ENCODE data around the gene CFH.
"Not testable (repeated sequence)": the region's sequence is repeated elsewhere in the genome, so short reads cannot be mapped to it uniquely, and the experiment has no call there.

CFH gene

GRCh38 chr1:196684476-196684875, 32.6 kb downstream of the CFH start:
- Mint-ChIP-seq H3K27me3 (ENCODE audit: low read depth, poor library complexity) (no peaks in the 10 kb centered on the region), H3K4me1 (no peaks in the 10 kb centered on the region), H3K4me3 (no peak overlapping the region), H3K9me3 (no peaks in the 10 kb centered on the region), H3K36me3 (ENCODE audit: low read depth) (no peaks in the 10 kb centered on the region), H3K27ac (no peak overlapping the region)
- no peak for TF ChIP-seq CTCF (IDR thresholded peaks at IDR 0.05)
- DNase-seq, result no peak

GRCh38 chr1:196685506-196685905, 33.7 kb downstream of the CFH start:
- H3K9me3 Mint-ChIP-seq, result no peaks in the 10 kb centered on the region
- H3K27ac Mint-ChIP-seq, result no peak overlapping the region
- no peaks in the 10 kb centered on the region for H3K27me3 Mint-ChIP-seq (ENCODE audit: low read depth, poor library complexity)
- no peak overlapping the region for H3K4me3 Mint-ChIP-seq
- no peaks in the 10 kb centered on the region for H3K4me1 Mint-ChIP-seq
- no peaks in the 10 kb centered on the region for H3K36me3 Mint-ChIP-seq (ENCODE audit: low read depth)
- no peak for DNase-seq
- no peak for TF ChIP-seq CTCF (IDR thresholded peaks at IDR 0.05)

GRCh38 chr1:196689001-196689400, 37.2 kb downstream of the CFH start:
- TF ChIP-seq CTCF (IDR thresholded peaks at IDR 0.05), result no peak
- H3K9me3 Mint-ChIP-seq, result no peaks in the 10 kb centered on the region
- no peak overlapping the region for H3K27ac Mint-ChIP-seq
- H3K27me3 Mint-ChIP-seq (ENCODE audit: low read depth, poor library complexity), result peaks cover 4% of the 10 kb centered on the region
- no peaks in the 10 kb centered on the region for H3K4me1 Mint-ChIP-seq
- DNase-seq, result no peak
- no peak overlapping the region for H3K4me3 Mint-ChIP-seq
- no peaks in the 10 kb centered on the region for H3K36me3 Mint-ChIP-seq (ENCODE audit: low read depth)

- TF ChIP-seq CTCF (IDR thresholded peaks at IDR 0.05), result no peak
- no peak for DNase-seq
- H3K36me3 Mint-ChIP-seq (ENCODE audit: low read depth), result no peaks in the 10 kb centered on the region
- H3K27ac Mint-ChIP-seq, result no peak overlapping the region
- H3K4me3 Mint-ChIP-seq, result no peak overlapping the region
- no peaks in the 10 kb centered on the region for H3K4me1 Mint-ChIP-seq
- peaks cover 4% of the 10 kb centered on the region for H3K27me3 Mint-ChIP-seq (ENCODE audit: low read depth, poor library complexity)
- H3K9me3 Mint-ChIP-seq, result no peaks in the 10 kb centered on the region
Observed at GRCh38 chr1:196690582-196690981, 38.7 kb downstream of the CFH start.

GRCh38 chr1:196698993-196699392, 47.1 kb downstream of the CFH start:
- H3K36me3 Mint-ChIP-seq (ENCODE audit: low read depth), result no peaks in the 10 kb centered on the region
- H3K27ac Mint-ChIP-seq, result no peak overlapping the region
- H3K27me3 Mint-ChIP-seq (ENCODE audit: low read depth, poor library complexity), result peaks cover 2% of the 10 kb centered on the region
- no peak overlapping the region for H3K4me3 Mint-ChIP-seq
- DNase-seq, result no peak
- no peak for TF ChIP-seq CTCF (IDR thresholded peaks at IDR 0.05)
- no peaks in the 10 kb centered on the region for H3K4me1 Mint-ChIP-seq
- no peaks in the 10 kb centered on the region for H3K9me3 Mint-ChIP-seq

- peaks cover 2% of the 10 kb centered on the region for H3K27me3 Mint-ChIP-seq (ENCODE audit: low read depth, poor library complexity)
- no peak overlapping the region for H3K4me3 Mint-ChIP-seq
- TF ChIP-seq CTCF (IDR thresholded peaks at IDR 0.05), result no peak
- H3K4me1 Mint-ChIP-seq, result no peaks in the 10 kb centered on the region
- DNase-seq, result no peak
- H3K36me3 Mint-ChIP-seq (ENCODE audit: low read depth), result no peaks in the 10 kb centered on the region
- no peak overlapping the region for H3K27ac Mint-ChIP-seq
- H3K9me3 Mint-ChIP-seq, result no peaks in the 10 kb centered on the region
Observed at GRCh38 chr1:196701144-196701543, 49.3 kb downstream of the CFH start.

GRCh38 chr1:196709892-196710291, 58.0 kb downstream of the CFH start:
- DNase-seq; H3K4me1 Mint-ChIP-seq; H3K27ac Mint-ChIP-seq; H3K9me3 Mint-ChIP-seq; H3K27me3 Mint-ChIP-seq (ENCODE audit: low read depth, poor library complexity); H3K36me3 Mint-ChIP-seq (ENCODE audit: low read depth); H3K4me3 Mint-ChIP-seq: not testable (repeated sequence)

All from nephron progenitor cell (in vitro differentiated cells).